Stimulated activated CD8-positive, alpha-beta memory T cell treated with anti-CD3 and anti-CD28 coated beads, Interleukin-7, amount 100 ng/mL, for 48 hours (primary cell): ENCODE data around the gene DNM1.

Experiments
- DNase-seq, 2 donors: peaks; one replicate each; pipeline ENCODE4 v3.0.0-alpha.2; 2020; ENCODE audit warnings: low read depth in 1 of 2; ENCODE audit errors: extremely low read depth in 1 of 2

The DNM1 gene

GRCh38 chr9:128204858-128205257 is 1.7 kb downstream of the DNM1 start:
- DNase-seq: no peak

GRCh38 chr9:128205296-128205944 is 2.2 kb downstream of the DNM1 start:
- no peak for DNase-seq

DNA sequence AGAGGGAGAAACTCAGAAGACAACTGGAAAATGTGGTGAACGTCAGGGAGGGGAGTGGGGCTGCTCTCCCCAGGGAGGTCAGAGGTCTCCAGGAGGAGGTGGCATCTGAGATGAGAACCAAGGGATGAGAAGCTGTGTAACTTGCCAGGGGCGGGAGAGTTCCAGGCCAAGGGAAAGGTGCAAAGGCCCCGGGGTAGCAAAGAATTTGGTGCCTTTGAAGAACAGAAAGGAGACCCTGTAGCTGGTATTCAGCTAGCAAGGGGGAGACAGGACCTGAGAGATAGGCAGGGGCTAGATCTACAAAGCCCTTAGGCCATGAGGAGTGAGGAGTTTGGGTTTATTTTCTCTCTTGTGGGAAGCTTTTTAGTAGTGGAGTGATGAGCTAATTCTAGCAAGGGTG is 3.3 kb downstream of the DNM1 start:
- DNase-seq: no peak

GRCh38 chr9:128206916-128207910 is 4.0 kb downstream of the DNM1 start:
- DNase-seq: no peak

GRCh38 chr9:128208386-128208785 is 5.2 kb downstream of the DNM1 start:
- no peak for DNase-seq

GRCh38 chr9:128208946-128209669 is 5.9 kb downstream of the DNM1 start:
- no peak for DNase-seq

- DNase-seq: no peak
Observed at GRCh38 chr9:128211186-128211980, 8.2 kb downstream of the DNM1 start.

GRCh38 chr9:128211981-128212281 is 8.8 kb downstream of the DNM1 start:
- no peak for DNase-seq

DNA sequence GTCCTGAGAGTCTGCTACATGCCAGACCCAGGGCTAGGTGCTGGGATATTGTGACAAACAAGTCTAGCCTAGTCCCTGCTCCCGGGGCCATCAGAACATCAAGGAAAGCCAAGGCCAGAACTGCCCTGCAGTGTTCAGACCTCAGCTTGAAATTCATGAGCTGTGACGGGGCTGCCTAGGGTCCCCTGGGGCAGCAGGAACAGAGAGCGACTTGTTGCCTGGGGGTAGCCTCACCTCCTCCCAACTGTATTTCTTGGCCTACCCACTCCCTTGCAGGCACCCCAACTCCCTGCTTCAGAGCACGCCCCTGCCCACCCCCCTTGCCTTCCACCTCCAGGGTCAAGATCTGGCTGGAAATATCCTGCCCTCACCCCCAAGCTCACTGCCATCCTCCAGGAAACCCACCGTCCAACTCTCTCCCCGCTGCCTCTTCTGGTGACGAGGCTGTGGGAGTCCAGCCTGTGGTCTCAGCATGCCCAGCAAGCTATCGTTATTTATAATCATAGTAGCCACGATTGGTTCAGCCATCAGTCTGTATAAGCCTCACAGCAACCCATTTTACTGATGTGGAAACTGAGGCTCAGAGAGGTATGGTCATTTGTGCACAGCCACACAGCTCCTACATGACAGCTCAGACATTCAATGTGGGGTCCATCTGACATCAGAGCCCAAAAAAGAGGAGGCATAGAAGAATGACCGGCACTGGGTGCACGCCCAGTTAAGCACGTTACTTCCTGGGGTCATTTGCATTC is 10.7 kb downstream of the DNM1 start:
- no peak for DNase-seq

DNA sequence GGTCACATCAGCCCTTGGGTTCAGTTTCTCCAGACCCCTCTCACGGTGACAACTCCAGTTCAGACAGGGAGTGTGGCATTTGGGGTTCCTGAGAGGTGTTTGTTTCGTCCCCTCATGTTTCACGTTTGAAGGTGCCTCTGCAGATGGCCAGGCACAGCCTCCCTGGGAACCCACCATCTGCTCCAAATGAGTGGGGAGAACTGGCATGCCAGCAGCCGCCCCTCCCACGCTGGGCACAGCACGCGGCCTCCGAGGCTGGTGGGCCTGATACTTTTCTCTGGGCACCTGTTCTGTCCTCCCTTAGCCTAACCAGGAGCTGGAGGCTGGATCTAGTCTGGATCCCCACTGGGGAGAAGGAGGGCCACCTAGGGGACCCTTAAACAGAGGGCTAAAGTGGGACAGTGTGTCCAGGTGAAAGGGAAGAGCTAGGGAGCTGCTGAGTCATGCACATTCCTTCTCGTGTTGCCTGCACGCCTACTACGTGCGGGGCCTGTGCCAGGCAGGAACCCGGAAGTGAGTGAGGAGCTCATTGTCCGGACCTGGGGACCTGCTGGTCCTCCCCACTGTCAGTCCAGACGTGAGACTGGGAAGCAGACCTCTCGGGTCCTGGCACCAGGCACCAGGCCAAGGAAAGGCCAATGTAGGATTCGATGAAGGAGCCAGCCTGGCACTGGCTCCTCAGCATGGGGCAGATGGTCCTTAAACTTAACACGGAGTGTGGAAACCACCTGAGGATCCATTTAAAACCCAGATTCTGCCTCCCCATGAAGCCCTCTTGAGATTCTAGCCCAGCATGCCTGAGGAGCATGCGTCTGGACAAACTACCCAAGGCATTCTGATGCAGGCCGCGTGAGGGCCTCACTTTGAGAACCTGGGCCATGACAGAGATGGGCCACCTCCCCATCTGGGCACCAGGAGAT is 11.7 kb downstream of the DNM1 start:
- DNase-seq: no peak

DNA sequence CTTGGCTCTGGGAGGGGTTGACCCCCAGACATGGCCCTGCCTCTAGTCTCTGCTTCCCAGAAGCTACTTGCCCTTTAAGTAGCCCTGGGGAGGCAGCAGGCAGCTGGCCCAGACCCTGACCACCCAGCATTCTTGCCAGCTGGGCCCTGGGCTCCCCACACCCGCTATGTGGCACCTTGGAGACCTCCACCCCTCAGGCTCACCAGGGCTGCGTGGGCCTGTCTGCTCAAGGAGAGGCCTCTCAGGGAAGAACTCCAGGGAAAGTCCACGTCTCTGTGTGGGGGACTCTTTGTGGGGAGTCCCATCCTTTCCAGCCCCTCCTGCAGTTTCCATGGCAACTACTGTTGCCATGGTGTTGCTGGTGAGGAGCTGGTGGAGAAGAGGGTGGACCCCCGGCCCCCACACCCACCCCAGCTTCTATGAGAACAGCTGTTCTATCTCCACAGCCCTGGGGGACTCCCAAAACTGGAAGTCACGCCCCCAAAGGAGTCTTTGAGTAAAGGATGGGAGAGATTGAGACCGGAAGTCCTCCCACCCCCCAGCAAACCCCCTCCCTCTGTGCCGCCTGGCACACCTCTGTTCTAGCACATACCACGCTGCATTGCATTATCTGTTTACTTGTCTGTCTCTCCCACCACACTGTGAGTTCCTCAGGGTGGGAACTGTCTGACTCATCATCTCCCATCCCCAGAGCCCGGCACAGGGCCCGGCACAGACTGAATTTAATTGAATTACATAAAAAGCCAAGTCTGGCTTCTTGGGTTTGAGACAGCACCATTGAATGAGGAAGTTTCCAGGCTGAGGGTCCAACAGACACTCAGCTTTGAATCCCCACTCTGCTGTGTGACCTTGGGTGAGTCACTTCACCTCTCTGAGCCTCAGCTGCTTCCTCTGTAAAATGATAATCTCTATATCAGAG is 12.6 kb downstream of the DNM1 start:
- no peak for DNase-seq

- no peak for DNase-seq
Observed at GRCh38 chr9:128216781-128217553, 13.8 kb downstream of the DNM1 start.

GRCh38 chr9:128218172-128218517 is 15.0 kb downstream of the DNM1 start:
- DNase-seq: no peak

DNA sequence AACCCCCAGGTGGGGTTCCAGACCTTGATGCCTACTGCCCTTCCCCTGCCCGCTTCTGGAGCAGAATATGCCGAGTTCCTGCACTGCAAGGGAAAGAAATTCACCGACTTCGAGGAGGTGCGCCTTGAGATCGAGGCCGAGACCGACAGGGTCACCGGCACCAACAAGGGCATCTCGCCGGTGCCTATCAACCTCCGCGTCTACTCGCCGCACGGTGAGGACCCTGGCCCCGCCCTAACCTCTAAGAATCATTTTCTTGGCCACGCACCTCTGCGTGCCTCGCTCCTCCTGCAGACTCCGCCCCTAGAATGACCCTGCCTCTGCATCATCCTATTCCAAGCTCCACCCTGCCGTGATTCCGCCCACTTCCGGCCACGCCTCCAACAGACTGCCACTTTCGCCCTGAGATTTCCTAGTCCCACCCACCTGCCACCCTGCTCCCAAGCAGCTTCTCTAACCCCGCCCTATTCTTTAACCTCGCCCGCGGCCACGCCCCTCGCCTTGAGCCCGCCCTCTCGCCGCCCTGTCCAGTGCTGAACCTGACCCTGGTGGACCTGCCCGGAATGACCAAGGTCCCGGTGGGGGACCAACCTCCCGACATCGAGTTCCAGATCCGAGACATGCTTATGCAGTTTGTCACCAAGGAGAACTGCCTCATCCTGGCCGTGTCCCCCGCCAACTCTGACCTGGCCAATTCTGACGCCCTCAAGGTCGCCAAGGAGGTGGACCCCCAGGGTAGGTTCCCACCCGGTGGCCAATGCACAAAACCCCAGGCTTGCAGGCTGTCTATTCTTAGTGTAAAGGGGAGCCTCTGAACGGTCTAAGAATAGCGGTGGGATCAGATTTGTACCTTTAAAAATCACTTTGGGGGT is 15.6 kb downstream of the DNM1 start:
- DNase-seq: peak; percentile 82 to 96

DNA sequence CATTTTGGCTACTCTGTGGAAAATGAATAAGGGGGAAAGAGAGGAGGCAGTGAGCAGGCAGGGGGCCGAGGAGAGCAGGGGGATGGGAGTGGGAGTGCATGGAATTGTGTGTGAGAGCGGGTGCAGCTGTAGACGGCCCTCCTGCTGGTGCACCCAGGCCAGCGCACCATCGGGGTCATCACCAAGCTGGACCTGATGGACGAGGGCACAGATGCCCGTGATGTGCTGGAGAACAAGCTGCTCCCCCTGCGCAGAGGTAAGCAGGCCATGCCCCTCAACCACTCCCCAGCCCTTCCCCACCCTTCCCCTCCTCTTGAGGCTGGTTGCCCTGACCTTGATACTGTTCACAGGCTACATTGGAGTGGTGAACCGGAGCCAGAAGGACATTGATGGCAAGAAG is 16.7 kb downstream of the DNM1 start:
- no peak for DNase-seq

- no peak for DNase-seq
Observed at GRCh38 chr9:128222026-128222425, 18.8 kb downstream of the DNM1 start.
